Caco-2 (cell line): ENCODE results near the gene AMOTL2. TPM values are rescaled to one million over a fixed set of nuclear protein-coding genes. Genes with fewer than 3 reads are reported as not detected.
A peak's percentile ranks its signal among the peaks of the same experiment; 100 is the strongest.

ENCODE experiments used
- BruUV-seq: library from RNA; stranded (reverse); fragments of 400-500 nt; replicated peaks from 2 replicates; lab custom pipeline; 2021; lab: Mats Ljungman, UMichigan
- CTCF ChIA-PET: fragments of 300-600 bp; sonication (Branson Sonifier 250); formaldehyde crosslinking; loops from one replicate; lab custom pipeline; 2022; ENCODE audit warnings: antibody characterized with exemption; lab: Charles Lee
- POLR2A ChIA-PET: fragments of 300-600 bp; sonication (Branson Sonifier 250); formaldehyde crosslinking; loops from one replicate; lab custom pipeline; 2022; ENCODE audit warnings: antibody characterized with exemption; lab: Charles Lee
- DNase-seq, 2 experiments: peaks; one replicate each; pipeline versions ENCODE4 v3.0.0 to v3.0.0-alpha.2; 2020 to 2022
- H3K27me3 ChIP-seq: replicated peaks from 2 replicates; pipeline ENCODE4 v1.6.0; 2011; ENCODE audit warnings: low read length; ENCODE audit not compliant: control insufficient read depth, insufficient read depth
- H3K36me3 ChIP-seq: 2 replicates; pipeline ENCODE4 v1.5.1; 2011; ENCODE audit warnings: low read length; ENCODE audit not compliant: control insufficient read depth, insufficient read depth
- H3K4me1 ChIP-seq: fragments of 250-450 bp; sonication (Bioruptor Pico); 2 replicates; pipeline ENCODE4 v1.5.1; 2020; ENCODE audit warnings: mild to moderate bottlenecking
- H3K4me3 ChIP-seq: 2 replicates; pipeline ENCODE4 v1.5.1; 2011; ENCODE audit warnings: low read depth, mild to moderate bottlenecking, control low read depth, low read length
- H3K9me3 ChIP-seq: fragments of 250-450 bp; sonication (Bioruptor Pico); 2 replicates; pipeline ENCODE4 v1.5.1; 2020; ENCODE audit warnings: mild to moderate bottlenecking, moderate library complexity
- H3K27ac Mint-ChIP-seq: one replicate; pipeline ENCODE4 v1.8.0; 2022; ENCODE audit warnings: mixed read lengths; ENCODE audit not compliant: unreplicated experiment
- H3K27me3 Mint-ChIP-seq: one replicate; pipeline ENCODE4 v1.8.0; 2022; ENCODE audit warnings: mixed read lengths; ENCODE audit not compliant: insufficient read depth, unreplicated experiment
- H3K36me3 Mint-ChIP-seq: one replicate; pipeline ENCODE4 v1.8.0; 2022; ENCODE audit warnings: mild to moderate bottlenecking, mixed read lengths; ENCODE audit not compliant: insufficient read depth, unreplicated experiment
- H3K4me1 Mint-ChIP-seq: one replicate; pipeline ENCODE4 v1.8.0; 2022; ENCODE audit warnings: low read depth, mixed read lengths; ENCODE audit not compliant: unreplicated experiment
- H3K4me3 Mint-ChIP-seq: one replicate; pipeline ENCODE4 v1.8.0; 2022; ENCODE audit warnings: mild to moderate bottlenecking, moderate library complexity, mixed read lengths; ENCODE audit not compliant: unreplicated experiment
- H3K9me3 Mint-ChIP-seq: one replicate; pipeline ENCODE4 v1.8.0; 2022; ENCODE audit warnings: mixed read lengths; ENCODE audit not compliant: unreplicated experiment
- CTCF ChIP-seq, 2 experiments: fragments of 200-600 bp in 1 of 2; IDR thresholded peaks; 1 replicate in 1 of 2; 2 replicates in 1 of 2; pipeline versions ENCODE4 v1.5.1 to v1.8.0; 2011 to 2022; ENCODE audit warnings: antibody characterized with exemption in 1 of 2, control low read depth in 1 of 2, inconsistent platforms in 1 of 2, low read depth in 1 of 2, low read length in 1 of 2, mild to moderate bottlenecking in 1 of 2, moderate library complexity in 1 of 2; ENCODE audit not compliant: insufficient read depth in 1 of 2, severe bottlenecking in 1 of 2, unreplicated experiment in 1 of 2
- intact Hi-C: fragments of 100-400 bp; cut with micrococcal nuclease; formaldehyde crosslinking; loops from one replicate; pipeline ENCODE4 v1.10.0; 2022; ENCODE audit not compliant: unreplicated experiment
- total RNA-seq: library from RNA; stranded (reverse); gene quantifications from 2 replicates; pipeline ENCODE4 v1.2.3, GENCODE V29; 2022

Gene AMOTL2
- total RNA-seq, 1 experiment from 2014 or later: 271 TPM

- Histone ChIP-seq H3K36me3 (no peaks in the 10 kb centered on the region), H3K4me3 (no peak overlapping the region), H3K9me3 (no peaks in the 10 kb centered on the region), H3K4me1 (peaks cover 65% of the 10 kb centered on the region), H3K27me3 (no peaks in the 10 kb centered on the region)
- ChIA-PET POLR2A (interaction anchor here (0.6 kb wide), 1 partner anchor 17 kb away, joined by 3 read pairs; no protein-coding TSS in a partner anchor), CTCF (interaction anchor here (0.9 kb wide), 1 partner anchor 159 kb away, joined by 3 read pairs; no protein-coding TSS in a partner anchor)
- Mint-ChIP-seq H3K27me3 (no peaks in the 10 kb centered on the region), H3K9me3 (no peaks in the 10 kb centered on the region), H3K27ac (peak overlapping the region; percentile 68), H3K36me3 (no peaks in the 10 kb centered on the region), H3K4me1 (peaks cover 25% of the 10 kb centered on the region), H3K4me3 (no peak overlapping the region)
- BruUV-seq: no TSS peak
- intact Hi-C loops: no loop called here
- no peak for DNase-seq
- TF ChIP-seq CTCF (IDR thresholded peaks at IDR 0.05; ENCODE audit: insufficient read depth in 1 of 2, low read depth in 1 of 2, low read length in 1 of 2, severe bottlenecking in 1 of 2, unreplicated experiment in 1 of 2): no peak
Measured at GRCh38 chr3:134314588-134315285, 59.5 kb downstream of the AMOTL2 start.

GRCh38 chr3:134313847-134314587 is 60.2 kb downstream of the AMOTL2 start:
- no peak for TF ChIP-seq CTCF (IDR thresholded peaks at IDR 0.05; ENCODE audit: insufficient read depth in 1 of 2, low read depth in 1 of 2, low read length in 1 of 2, severe bottlenecking in 1 of 2, unreplicated experiment in 1 of 2)
- Mint-ChIP-seq H3K36me3 (no peaks in the 10 kb centered on the region), H3K27ac (peak overlapping the region; percentile 91), H3K27me3 (no peaks in the 10 kb centered on the region), H3K4me1 (peaks cover 25% of the 10 kb centered on the region), H3K4me3 (peak overlapping the region; percentile 60), H3K9me3 (no peaks in the 10 kb centered on the region)
- H3K4me1 ChIP-seq: peaks cover 72% of the 10 kb centered on the region
- no TSS peak for BruUV-seq
- CTCF ChIA-PET: interaction anchor here (1.5 kb wide), 1 partner anchor 160 kb away, joined by 4 read pairs; no protein-coding TSS in a partner anchor
- POLR2A ChIA-PET: interaction anchor here (1.0 kb wide), 1 partner anchor 60 kb away, joined by 3 read pairs; the partner anchor contains the start of gene AMOTL2
- intact Hi-C loops: no loop called here
- DNase-seq: no peak
- no peak overlapping the region for H3K4me3 ChIP-seq
- H3K36me3 ChIP-seq: no peaks in the 10 kb centered on the region
- H3K9me3 ChIP-seq: no peaks in the 10 kb centered on the region
- H3K27me3 ChIP-seq: no peaks in the 10 kb centered on the region
